GM12891 (cell line): ENCODE data around the gene DNAI1.

Source experiments
- DNase-seq: peaks from one replicate; pipeline ENCODE4 v3.0.0; 2011; ENCODE audit warnings: low spot score; ENCODE audit not compliant: insufficient read length
- FAIRE-seq: peaks from 2 replicates; lab custom pipeline; 2011; peaks lifted over from hg19 to GRCh38; lab: Jason Lieb, UNC
- PAX5 ChIP-seq: IDR thresholded peaks from 2 replicates; pipeline ENCODE4 v1.6.1; 2011; ENCODE audit warnings: low read length, moderate library complexity, mild to moderate bottlenecking; ENCODE audit not compliant: insufficient read depth, severe bottlenecking
- POLR2A ChIP-seq: IDR thresholded peaks from 2 replicates; pipeline ENCODE4 v1.6.1; 2011; ENCODE audit warnings: low read depth, low read length, control low read depth
- POLR2AphosphoS5 ChIP-seq: IDR thresholded peaks from 2 replicates; pipeline ENCODE4 v1.6.1; 2011; ENCODE audit warnings: low read depth, low read length, control low read depth
- POU2F2 ChIP-seq: IDR thresholded peaks from 2 replicates; pipeline ENCODE4 v1.6.1; 2011; ENCODE audit warnings: low read depth, mild to moderate bottlenecking, control low read depth, low read length, moderate library complexity
- SPI1 ChIP-seq: IDR thresholded peaks from 2 replicates; pipeline ENCODE4 v1.6.1; 2011; ENCODE audit warnings: low read depth, low read length, control low read depth
- TAF1 ChIP-seq: IDR thresholded peaks from 2 replicates; pipeline ENCODE4 v1.6.1; 2011; ENCODE audit warnings: low read depth, low read length, control low read depth

DNAI1 gene

DNA sequence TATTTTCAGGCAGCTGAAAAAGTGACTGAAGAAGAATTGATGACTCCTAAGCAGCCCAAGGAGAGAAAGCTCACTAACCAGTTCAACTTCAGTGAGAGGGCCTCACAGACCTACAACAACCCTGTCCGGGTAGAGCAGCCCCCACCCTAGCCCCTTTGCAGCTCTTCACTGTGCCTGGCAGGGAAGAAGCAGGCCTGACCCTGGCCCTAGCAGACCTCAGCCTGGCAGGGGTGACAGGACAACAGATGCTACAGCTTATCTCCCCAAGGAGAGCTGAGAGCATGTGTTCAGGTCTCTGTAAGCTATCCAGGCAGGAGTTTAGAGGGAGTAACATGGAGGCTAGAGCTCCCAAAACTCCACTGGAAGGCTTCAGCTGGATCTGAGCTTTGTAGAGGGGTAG lies 31.8 kb downstream of the DNAI1 start:
- no peak for DNase-seq
- no peak for TF ChIP-seq SPI1
- TF ChIP-seq POU2F2, result no peak
- no peak for TF ChIP-seq TAF1
- no peak for TF ChIP-seq POLR2AphosphoS5
- no peak for TF ChIP-seq PAX5
- no peak for FAIRE-seq

GRCh38 chr9:34490760-34491159 lies 32.2 kb downstream of the DNAI1 start:
- TF ChIP-seq POU2F2 (no peak), POLR2AphosphoS5 (no peak), SPI1 (no peak), PAX5 (no peak), TAF1 (no peak), POLR2A (no peak)
- no peak for FAIRE-seq

GRCh38 chr9:34491596-34491995 lies 33.0 kb downstream of the DNAI1 start:
- TF ChIP-seq POU2F2, result no peak
- no peak for TF ChIP-seq POLR2A
- no peak for TF ChIP-seq TAF1
- no peak for TF ChIP-seq SPI1
- no peak for TF ChIP-seq POLR2AphosphoS5
- TF ChIP-seq PAX5, result no peak
- no peak for DNase-seq
- FAIRE-seq, result no peak

More at GRCh38 chr9:34490760-34491159, 32.2 kb downstream of the DNAI1 start:
- DNase-seq, result no peak

- FAIRE-seq (no peak), DNase-seq (no peak)
- TF ChIP-seq SPI1, result no peak
- no peak for TF ChIP-seq PAX5
Measured at GRCh38 chr9:34492051-34492450, 33.4 kb downstream of the DNAI1 start.

- no peak for TF ChIP-seq POLR2AphosphoS5
- TF ChIP-seq PAX5, result no peak
- TF ChIP-seq POU2F2, result no peak
- no peak for FAIRE-seq
- no peak for DNase-seq
Measured at GRCh38 chr9:34493972-34494535, 35.4 kb downstream of the DNAI1 start.

- DNase-seq, result no peak
- FAIRE-seq, result no peak
- TF ChIP-seq TAF1, result no peak
- TF ChIP-seq POU2F2, result no peak
- TF ChIP-seq POLR2AphosphoS5, result no peak
- no peak for TF ChIP-seq SPI1
- TF ChIP-seq PAX5, result no peak
- no peak for TF ChIP-seq POLR2A
Measured at GRCh38 chr9:34496149-34496712, 37.6 kb downstream of the DNAI1 start.

DNA sequence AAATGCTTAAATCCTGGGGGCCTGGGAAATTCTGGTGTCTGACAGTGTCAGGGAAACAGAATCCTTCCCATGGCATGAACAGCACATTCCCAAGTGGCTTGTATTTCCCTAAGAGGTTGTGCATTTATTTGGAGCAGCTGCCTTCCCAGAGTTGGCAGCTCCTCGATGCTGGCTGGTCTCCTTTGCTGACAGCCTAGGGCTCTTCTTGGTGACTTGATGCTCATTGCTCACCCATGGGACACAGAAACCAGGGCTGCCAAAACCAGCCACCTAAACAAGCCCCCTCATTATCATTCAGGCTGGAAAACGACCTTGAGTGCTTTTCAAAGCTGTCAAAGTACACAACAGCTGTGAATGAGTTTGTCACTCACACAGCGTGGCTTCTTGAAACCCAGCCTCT lies 39.9 kb downstream of the DNAI1 start:
- TF ChIP-seq SPI1, result no peak
- TF ChIP-seq POLR2AphosphoS5, result no peak
- no peak for TF ChIP-seq PAX5
- no peak for TF ChIP-seq POLR2A
- TF ChIP-seq TAF1, result no peak
- TF ChIP-seq POU2F2, result no peak
- FAIRE-seq, result no peak
- DNase-seq, result no peak

DNA sequence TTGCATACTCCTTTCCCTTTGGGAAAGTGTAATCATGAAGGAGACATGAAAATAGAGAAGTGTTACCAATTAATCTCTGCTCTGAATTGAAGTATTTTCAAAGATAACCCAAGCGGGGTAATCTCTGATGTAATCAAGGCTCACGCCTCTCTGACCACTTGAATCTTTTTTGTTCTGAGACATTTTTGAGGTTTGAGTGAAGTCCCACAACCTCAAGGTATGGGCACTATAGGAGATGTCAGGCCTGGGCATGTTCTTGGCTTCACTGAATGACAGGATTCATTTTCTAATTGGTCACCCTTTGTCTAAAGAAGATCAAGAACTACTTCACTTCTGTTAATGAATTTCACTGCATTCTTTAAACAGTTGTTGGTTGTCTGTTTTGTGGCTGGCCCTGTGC lies 40.5 kb downstream of the DNAI1 start:
- FAIRE-seq, result no peak
- no peak for DNase-seq

DNA sequence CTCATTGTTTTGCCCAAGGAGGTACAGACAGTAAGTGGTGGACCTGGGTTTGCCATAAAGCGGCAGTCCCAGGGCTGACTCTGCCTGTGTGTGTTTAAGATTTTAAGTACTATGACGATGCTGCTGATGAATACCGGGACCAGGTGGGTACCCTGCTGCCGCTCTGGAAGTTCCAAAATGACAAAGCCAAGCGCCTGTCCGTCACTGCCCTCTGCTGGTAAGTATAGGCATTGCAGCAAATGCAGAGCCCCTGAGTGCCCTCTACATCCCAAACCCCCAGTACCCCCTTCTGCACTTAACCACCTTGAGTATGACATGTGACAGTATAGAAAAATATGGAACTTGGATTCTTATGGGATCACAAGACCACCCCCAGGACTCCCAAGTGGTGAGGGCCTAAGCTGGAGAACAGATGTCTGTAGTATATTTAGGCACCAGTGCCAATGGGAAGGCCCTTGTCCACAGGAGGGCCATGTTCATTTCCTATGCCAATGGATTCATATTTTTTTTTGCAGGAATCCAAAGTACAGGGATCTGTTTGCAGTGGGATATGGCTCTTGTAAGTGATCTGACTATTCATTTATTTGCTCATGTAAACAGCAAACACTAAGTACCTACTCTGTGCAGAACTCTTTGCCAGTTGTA lies 42.1 kb downstream of the DNAI1 start:
- TF ChIP-seq TAF1 (no peak), POU2F2 (0 out of 2 replicates have a peak, but pooled peaks have one; percentile 18)

More for the DNA sequence above, 40.5 kb downstream of the DNAI1 start:
- no peak for TF ChIP-seq POLR2A
- TF ChIP-seq TAF1, result no peak
- TF ChIP-seq PAX5, result no peak
- TF ChIP-seq POU2F2, result no peak
- no peak for TF ChIP-seq SPI1
- TF ChIP-seq POLR2AphosphoS5, result no peak

GRCh38 chr9:34501372-34501771 lies 42.8 kb downstream of the DNAI1 start:
- DNase-seq (no peak), FAIRE-seq (no peak)

More for the DNA sequence above, 42.1 kb downstream of the DNAI1 start:
- DNase-seq (peak; percentile 44), FAIRE-seq (peak; percentile 78)

More at GRCh38 chr9:34501372-34501771, 42.8 kb downstream of the DNAI1 start:
- TF ChIP-seq SPI1 (no peak), POLR2A (no peak), PAX5 (no peak), POLR2AphosphoS5 (no peak), TAF1 (no peak), POU2F2 (no peak)
